ENCODE results near the gene C14orf132.

DNA sequence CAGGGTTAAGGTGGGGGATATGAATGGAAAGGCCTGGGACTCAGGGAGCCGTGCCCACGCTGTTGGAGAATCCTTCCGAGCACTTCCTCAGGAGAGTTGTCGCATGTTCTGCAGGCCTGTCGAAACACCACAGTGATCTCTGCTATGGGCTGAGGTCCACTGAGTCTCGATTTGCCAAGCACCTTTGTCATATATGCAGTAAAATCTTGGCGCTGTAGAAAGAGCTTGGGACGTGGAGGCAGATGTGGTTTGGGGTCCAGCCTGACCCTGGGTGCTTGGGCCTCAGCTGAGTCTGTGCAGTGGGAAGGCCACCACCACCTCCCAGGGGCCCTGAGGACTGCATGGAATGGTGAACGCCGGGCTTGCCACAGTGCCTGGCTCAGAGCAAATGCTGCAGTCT lies 32.9 kb downstream of the C14orf132 start:
- TF ChIP-seq, protein P1, sequence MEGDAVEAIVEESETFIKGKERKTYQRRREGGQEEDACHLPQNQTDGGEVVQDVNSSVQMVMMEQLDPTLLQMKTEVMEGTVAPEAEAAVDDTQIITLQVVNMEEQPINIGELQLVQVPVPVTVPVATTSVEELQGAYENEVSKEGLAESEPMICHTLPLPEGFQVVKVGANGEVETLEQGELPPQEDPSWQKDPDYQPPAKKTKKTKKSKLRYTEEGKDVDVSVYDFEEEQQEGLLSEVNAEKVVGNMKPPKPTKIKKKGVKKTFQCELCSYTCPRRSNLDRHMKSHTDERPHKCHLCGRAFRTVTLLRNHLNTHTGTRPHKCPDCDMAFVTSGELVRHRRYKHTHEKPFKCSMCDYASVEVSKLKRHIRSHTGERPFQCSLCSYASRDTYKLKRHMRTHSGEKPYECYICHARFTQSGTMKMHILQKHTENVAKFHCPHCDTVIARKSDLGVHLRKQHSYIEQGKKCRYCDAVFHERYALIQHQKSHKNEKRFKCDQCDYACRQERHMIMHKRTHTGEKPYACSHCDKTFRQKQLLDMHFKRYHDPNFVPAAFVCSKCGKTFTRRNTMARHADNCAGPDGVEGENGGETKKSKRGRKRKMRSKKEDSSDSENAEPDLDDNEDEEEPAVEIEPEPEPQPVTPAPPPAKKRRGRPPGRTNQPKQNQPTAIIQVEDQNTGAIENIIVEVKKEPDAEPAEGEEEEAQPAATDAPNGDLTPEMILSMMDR (IDR thresholded peaks at IDR 0.05): no peak
- TF ChIP-seq POLR2AphosphoS5 (IDR thresholded peaks at IDR 0.05) (no peak), POLR2A (IDR thresholded peaks at IDR 0.05) (no peak)
